A673 (cell line): ENCODE data around the gene CCDC66. TPM values are rescaled to one million over a fixed set of nuclear protein-coding genes. Genes with fewer than 3 reads are reported as not detected.
"Not testable (repeated sequence)": the region's sequence is repeated elsewhere in the genome, so short reads cannot be mapped to it uniquely, and the experiment has no call there.

Source experiments
- BruUV-seq: library from RNA; stranded (reverse); fragments of 400-500 nt; replicated peaks from 2 replicates; lab custom pipeline; 2021; lab: Mats Ljungman, UMichigan
- CTCF ChIA-PET: fragments of 300-600 bp; sonication (Branson Sonifier 250); formaldehyde crosslinking; loops from one replicate; lab custom pipeline; 2022; ENCODE audit warnings: antibody characterized with exemption; lab: Charles Lee
- POLR2A ChIA-PET: fragments of 300-600 bp; sonication (Branson Sonifier 250); formaldehyde crosslinking; loops from one replicate; lab custom pipeline; 2022; ENCODE audit warnings: antibody characterized with exemption; ENCODE audit not compliant: low non-redundant PET; lab: Charles Lee
- DNase-seq: peaks from one replicate; pipeline ENCODE4 v3.0.0-alpha.2; 2015; ENCODE audit warnings: low spot score
- H3K27ac ChIP-seq: fragments of 200-600 bp; sonication (generic); 2 replicates; pipeline ENCODE4 v1.5.1; 2016; ENCODE audit warnings: mixed run types, low read depth, mild to moderate bottlenecking, mixed read lengths, antibody characterized with exemption, low read length; ENCODE audit not compliant: poor library complexity, severe bottlenecking
- H3K27me3 ChIP-seq: fragments of 200-600 bp; sonication (generic); replicated peaks from 2 replicates; pipeline ENCODE4 v1.6.1; 2017; ENCODE audit warnings: mixed run types, low read depth, mild to moderate bottlenecking, mixed read lengths, antibody characterized with exemption, low read length; ENCODE audit not compliant: insufficient read depth, poor library complexity
- H3K36me3 ChIP-seq: fragments of 200-600 bp; sonication (generic); 2 replicates; pipeline ENCODE4 v1.6.1; 2016; ENCODE audit warnings: mixed run types, mild to moderate bottlenecking, mixed read lengths, antibody characterized with exemption, low read length; ENCODE audit not compliant: insufficient read depth, poor library complexity, severe bottlenecking
- H3K4me1 ChIP-seq: fragments of 200-600 bp; sonication (generic); 2 replicates; pipeline ENCODE4 v1.6.1; 2017; ENCODE audit warnings: mixed run types, mild to moderate bottlenecking, mixed read lengths, antibody characterized with exemption, low read length; ENCODE audit not compliant: insufficient read depth, poor library complexity, severe bottlenecking
- H3K4me3 ChIP-seq: fragments of 200-600 bp; sonication (generic); 2 replicates; pipeline ENCODE4 v1.5.1; 2016; ENCODE audit warnings: low read depth, mixed run types, mild to moderate bottlenecking, mixed read lengths, low read length; ENCODE audit not compliant: poor library complexity, severe bottlenecking
- H3K9me3 ChIP-seq: fragments of 200-600 bp; sonication (generic); 2 replicates; pipeline ENCODE4 v1.6.1; 2016; ENCODE audit warnings: mixed run types, low read depth, mild to moderate bottlenecking, mixed read lengths, antibody characterized with exemption, low read length; ENCODE audit not compliant: poor library complexity, severe bottlenecking
- EZH2 ChIP-seq: fragments of 200-600 bp; sonication (generic); IDR thresholded peaks from 2 replicates; pipeline ENCODE4 v1.6.1; 2017; ENCODE audit warnings: borderline replicate concordance, low read depth, mild to moderate bottlenecking, mixed read lengths, antibody characterized with exemption, low read length; ENCODE audit not compliant: poor library complexity, severe bottlenecking
- intact Hi-C: fragments of 100-400 bp; cut with micrococcal nuclease; formaldehyde crosslinking; loops from one replicate; pipeline ENCODE4 v1.10.0; 2022; ENCODE audit not compliant: unreplicated experiment
- total RNA-seq: library from RNA; stranded (reverse); gene quantifications from 2 replicates; pipeline ENCODE4 v1.2.3, GENCODE V29; 2021
- TF ChIP-seq, protein P1 (sequence below): fragments of 300-800, 200-600 bp; sonication (generic); conservative IDR thresholded peaks from 2 replicates; pipeline ENCODE4 v1.5.1; 2017; ENCODE audit warnings: low read depth, mild to moderate bottlenecking, antibody characterized with exemption, low read length, moderate library complexity, mixed read lengths

CCDC66 gene
- total RNA-seq, 1 experiment from 2014 or later: 15.6 TPM

DNA sequence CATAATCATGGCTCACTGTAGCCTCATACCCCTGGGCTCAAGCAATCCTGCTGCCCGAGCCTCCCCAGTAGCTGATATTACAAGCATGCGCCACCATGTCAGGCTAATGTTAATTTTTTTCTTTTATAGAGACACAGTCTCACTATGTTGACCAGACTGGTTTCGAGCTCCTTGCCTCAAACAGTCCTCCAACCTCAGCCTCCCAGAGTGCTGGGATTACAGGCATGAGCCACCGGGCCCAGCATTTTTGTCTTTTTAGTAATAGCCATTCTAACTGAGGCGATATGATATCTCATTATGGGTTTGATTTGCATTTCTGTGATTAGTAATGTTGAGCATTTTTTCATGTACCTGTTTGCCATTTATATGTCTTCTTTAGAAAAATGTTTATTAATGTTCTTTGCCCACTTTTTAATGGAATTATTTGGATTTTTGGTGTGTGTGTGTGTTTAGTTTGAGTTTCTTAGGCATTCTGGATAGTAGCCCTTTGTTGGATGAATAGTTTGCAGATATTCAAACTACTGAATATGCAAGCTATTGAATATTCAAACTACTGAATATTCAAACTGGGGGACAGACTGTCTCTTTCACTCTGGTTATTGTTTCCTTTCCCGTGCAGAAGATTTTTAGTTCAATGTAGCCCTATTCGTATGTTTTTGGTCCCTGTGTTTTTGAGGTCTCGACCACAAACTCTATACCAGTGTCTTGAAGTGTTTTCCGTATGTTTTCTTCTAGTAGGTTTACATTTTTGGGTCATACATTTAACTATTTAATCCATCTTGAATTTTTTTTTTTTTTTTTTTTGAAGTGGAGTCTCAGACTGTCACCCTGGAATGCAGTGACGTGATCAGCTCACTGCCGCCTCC, 39.2 kb downstream of the CCDC66 start:
- H3K27ac ChIP-seq: no peak overlapping the region
- H3K36me3 ChIP-seq: peaks cover 3% of the 10 kb centered on the region
- no peak for DNase-seq
- no peak overlapping the region for H3K4me3 ChIP-seq
- no TSS peak for BruUV-seq
- ChIA-PET POLR2A (no interaction called here), CTCF (no interaction called here)
- no peak for TF ChIP-seq EZH2
- TF ChIP-seq, protein P1, sequence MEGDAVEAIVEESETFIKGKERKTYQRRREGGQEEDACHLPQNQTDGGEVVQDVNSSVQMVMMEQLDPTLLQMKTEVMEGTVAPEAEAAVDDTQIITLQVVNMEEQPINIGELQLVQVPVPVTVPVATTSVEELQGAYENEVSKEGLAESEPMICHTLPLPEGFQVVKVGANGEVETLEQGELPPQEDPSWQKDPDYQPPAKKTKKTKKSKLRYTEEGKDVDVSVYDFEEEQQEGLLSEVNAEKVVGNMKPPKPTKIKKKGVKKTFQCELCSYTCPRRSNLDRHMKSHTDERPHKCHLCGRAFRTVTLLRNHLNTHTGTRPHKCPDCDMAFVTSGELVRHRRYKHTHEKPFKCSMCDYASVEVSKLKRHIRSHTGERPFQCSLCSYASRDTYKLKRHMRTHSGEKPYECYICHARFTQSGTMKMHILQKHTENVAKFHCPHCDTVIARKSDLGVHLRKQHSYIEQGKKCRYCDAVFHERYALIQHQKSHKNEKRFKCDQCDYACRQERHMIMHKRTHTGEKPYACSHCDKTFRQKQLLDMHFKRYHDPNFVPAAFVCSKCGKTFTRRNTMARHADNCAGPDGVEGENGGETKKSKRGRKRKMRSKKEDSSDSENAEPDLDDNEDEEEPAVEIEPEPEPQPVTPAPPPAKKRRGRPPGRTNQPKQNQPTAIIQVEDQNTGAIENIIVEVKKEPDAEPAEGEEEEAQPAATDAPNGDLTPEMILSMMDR: no peak
- H3K27me3 ChIP-seq: no peaks in the 10 kb centered on the region
- no peaks in the 10 kb centered on the region for H3K9me3 ChIP-seq
- intact Hi-C loops: no loop called here
- no peaks in the 10 kb centered on the region for H3K4me1 ChIP-seq

DNA sequence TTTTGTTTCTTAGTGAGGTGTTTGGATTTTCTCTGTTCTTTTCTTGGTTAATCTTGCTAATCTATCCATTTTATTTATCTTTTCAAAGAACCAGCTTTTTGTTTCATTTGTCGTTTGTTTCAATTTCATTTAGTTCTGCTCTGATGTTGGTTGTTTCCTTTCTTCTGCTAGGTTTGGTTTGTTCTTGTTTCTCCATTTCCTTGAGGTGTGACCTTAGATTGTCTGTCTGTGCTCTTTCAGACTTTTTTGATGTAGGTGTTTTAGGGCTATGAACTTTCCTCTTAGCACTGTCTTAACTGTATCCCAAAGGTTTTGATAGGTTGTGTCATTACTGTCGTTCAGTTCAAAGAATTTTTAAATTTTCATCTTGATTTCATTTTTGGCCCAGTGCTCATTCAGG, 51.5 kb downstream of the CCDC66 start:
- BruUV-seq, H3K4me1 ChIP-seq, H3K36me3 ChIP-seq, H3K9me3 ChIP-seq, DNase-seq, CTCF ChIA-PET, H3K27me3 ChIP-seq, intact Hi-C loops, H3K27ac ChIP-seq, POLR2A ChIA-PET, H3K4me3 ChIP-seq: not testable (repeated sequence)

DNA sequence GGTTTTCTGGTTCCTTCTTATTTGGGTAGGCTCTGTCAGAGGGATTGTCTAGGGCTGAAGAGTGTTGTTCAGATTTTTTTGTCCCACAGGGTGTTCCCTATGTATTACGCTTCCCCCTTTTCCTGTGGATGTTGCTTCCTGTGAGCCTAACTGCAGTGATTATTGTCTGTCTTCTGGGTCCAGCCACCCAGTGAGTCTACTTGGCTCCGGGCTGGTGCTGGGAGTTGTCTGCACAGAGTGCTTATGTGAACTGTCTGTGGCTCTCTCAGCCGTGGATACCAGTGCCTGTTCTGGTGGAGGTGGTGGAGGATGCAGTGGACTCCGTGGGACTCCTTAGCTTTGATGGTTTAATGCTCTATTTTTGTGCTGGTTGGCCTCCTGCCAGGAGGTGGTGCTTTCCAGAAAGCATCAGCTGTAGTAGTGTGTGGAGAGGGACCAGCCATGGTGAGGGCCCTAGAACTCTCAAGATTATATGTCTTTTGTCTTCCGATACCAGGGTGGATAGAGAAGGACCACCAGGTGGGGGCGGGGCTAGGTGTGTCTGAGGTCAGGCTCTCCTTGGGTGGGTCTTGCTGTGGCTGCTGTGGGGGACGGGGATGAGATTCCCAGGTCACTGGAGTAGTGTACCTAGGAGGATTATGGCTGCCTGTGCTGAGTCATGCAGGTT, 53.8 kb downstream of the CCDC66 start:
- no peak overlapping the region for H3K27ac ChIP-seq
- intact Hi-C loops: no loop called here
- ChIA-PET CTCF (no interaction called here), POLR2A (no interaction called here)
- TF ChIP-seq EZH2: no peak
- TF ChIP-seq, protein P1: no peak
- H3K36me3 ChIP-seq: no peaks in the 10 kb centered on the region
- BruUV-seq: no TSS peak
- no peaks in the 10 kb centered on the region for H3K27me3 ChIP-seq
- no peaks in the 10 kb centered on the region for H3K4me1 ChIP-seq
- no peak for DNase-seq
- no peak overlapping the region for H3K4me3 ChIP-seq
- no peaks in the 10 kb centered on the region for H3K9me3 ChIP-seq
